Cerebellar cortex (tissue), 1 donor: ENCODE data around the gene HLA-DQB1.
A peak's percentile ranks its signal among the peaks of the same experiment; 100 is the strongest.
"Not testable (repeated sequence)": the region's sequence is repeated elsewhere in the genome, so short reads cannot be mapped to it uniquely, and the experiment has no call there.

Source experiments
- DNase-seq: peaks from one replicate; pipeline ENCODE4 v3.0.0-alpha.2; 2015; ENCODE audit warnings: low spot score

HLA-DQB1 gene

DNA sequence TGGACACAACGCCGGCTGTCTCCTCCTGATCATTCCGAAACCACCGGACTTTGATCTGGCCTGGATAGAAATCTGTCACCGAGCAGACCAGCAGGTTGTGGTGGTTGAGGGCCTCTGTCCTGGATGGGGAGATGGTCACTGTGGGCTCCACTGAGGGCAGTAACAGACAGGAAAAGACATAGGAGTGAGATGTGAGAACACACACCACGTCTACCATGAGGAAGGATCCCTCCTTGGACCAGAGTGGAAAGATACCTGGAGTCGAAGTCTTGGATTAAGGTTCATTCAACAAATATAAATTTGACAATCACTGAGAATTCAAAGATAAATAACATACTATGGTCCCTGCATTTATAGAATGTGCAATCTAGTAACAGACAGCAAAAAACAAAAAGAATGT, 4.4 kb downstream of the HLA-DQB1 start:
- DNase-seq, result no peak

DNA sequence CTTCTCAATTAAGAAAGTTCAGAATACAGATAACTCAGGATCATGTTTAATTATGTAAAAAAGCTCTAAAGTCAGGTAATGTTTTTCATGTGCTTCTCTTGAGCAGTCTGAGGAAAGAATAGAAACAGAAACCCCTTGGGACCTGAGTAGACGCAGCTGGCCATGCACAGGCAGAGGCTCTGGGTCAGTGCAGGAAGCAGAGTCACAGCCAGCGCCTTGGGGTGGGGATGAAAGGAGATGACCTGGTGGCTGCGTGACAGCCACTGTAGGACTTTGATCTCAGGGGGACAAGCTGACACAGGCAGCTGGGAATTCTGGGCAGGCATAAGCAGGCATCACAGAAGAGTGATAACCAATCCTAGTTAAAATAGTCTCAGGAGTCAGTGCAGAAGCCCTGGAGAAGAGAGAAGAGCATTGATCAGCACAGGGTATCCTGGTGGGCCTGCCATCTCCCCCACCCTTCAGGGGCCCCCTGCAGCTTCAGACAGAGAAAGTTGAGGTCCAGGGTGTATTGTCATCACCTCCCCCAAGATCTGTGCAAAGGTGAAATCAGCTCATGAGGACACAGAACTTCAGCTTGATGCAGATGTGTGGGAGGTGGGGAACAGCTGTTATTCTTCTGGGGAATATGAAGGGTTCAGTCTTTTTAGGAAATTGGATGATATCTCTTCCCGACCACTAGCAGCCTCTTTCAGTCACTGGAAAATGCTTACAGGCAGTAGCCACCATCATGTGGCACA, 6.4 kb downstream of the HLA-DQB1 start:
- DNase-seq, result no peak

DNA sequence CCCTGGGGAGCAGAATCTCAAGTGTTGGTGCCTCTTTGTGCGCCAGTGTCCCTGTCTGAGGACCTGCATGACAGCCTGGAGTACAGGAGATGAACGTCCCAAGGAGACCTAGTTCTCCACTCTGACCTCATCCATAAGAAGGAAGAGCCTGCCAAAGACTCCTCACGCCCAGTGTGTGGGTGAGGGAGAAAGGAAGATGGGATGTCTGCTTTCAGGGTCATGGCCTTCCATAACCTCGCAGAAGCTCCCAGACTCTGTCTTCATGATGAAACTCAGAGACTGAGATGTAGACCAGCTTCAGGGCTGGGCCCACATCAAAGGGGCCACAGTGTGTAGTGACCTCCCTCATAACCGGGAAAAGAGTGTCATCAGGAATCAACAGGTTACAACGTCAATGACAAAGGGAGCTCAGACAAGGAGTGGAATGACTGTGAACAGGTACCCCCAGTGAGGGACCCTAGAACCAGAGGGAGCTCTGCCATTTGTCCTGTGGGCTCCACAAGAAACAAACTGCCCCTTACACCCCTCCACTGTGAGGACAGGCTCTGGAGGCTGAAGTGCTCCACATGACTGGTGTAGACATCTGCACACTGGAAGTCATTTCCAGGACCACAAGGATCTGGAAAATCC, 8.1 kb downstream of the HLA-DQB1 start:
- DNase-seq, result no peak

DNA sequence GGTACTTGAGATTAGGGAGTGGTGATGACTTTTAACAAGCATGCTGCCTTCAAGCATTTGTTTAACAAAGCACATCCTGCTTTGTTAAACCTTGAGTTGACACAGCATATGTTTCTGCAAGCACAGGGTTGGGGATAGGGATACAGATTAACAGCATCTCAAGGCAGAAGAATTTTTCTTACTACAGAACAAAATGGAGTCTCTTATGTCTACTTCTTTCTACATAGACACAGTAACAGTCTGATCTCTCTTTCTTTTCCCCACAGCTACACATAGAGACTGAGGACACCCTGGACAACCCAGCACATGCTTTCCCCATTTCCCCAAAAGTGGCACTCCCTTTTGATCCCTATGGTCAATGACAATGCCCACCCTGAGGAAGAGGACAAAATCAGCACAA, 8.6 kb downstream of the HLA-DQB1 start:
- not testable (repeated sequence) for DNase-seq

DNA sequence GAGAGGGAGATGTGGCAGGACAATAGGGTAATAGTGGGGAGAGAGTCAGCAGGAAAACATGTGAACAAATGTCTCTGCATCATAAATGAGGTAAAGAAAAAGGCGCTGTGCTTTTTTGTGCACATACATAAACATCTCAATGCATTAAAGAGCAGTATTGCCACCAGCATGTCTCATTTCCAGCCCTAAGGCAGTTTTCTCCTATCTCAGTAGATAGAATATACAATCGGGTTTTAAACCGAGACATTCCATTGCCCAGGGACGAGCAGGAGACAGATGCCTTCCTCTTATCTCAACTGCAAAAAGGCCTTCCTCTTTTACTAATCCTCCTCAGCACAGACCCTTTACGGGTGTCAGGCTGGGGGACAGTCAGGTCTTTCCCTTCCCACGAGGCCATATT, 9.1 kb downstream of the HLA-DQB1 start:
- not testable (repeated sequence) for DNase-seq

DNA sequence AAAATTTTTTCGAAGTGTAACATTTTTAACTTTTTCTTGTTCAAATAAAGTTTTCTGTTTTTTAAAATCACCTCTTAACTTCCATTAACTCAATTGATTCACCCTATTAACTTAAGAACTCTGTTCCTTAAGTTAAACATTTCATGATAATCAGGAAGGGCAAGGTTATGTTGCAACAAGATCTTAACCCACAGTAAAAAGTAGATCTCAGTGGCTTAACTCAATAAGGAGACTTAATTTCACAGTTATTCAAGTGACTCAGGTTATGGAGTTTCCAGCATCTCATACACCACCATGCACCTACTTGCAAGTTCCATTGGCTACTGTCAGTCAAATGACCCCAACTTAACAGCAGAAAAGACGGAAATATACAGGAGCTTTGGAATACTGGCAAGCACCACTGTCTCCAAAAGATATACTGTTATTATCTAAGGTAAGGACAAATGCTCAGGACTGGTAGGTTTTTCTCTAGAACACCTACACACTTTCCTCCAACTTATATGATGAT, 11.2 kb downstream of the HLA-DQB1 start:
- DNase-seq, result no peak

DNA sequence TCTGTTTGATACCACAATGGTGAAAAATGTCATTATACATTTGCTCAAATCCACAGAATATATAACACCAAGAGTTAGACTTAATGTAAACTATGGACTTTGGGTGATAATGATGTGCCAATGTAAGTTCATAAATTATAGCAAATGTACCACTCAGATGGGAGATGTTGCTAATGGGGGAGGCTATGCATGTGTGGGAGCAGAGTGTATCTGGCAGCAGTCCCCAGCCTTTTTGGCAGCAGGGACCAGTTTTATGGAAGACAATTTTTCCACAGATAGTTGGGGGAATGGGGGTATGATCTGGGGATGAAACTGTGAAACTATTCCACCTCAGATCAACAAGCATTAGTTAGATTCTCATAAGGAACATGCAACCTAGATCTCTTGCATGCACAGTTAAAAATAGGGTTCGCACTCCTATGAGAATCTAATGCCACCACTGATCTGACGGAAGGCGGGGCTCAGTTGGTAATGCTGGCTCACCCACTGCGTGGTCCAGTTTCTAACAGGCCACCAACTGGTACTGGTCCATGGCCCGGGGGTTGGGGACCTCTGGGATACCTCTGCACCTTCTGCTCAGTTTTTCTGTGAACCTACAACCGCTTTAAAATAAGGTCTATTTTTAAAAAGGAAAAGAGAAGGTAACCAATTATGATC, 21.3 kb downstream of the HLA-DQB1 start:
- no peak for DNase-seq

DNA sequence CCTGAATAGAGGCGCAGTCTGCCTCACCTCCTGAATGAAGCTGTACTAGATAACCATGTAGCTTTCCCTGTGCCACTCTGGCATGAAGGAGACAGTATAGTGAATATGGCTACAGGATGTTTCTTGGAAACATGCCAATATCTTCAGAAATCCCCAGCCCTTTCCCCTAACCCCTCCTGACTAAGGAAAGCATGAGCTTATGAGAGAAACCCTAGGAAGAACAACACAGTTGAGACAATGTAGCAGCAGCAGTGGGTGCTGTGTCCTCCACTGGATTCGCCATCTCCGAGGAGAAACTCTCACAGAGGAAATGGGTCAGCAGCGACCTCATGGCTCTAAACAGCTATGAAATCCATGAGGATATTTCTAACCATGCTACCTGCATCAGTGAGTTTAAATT, 22.6 kb downstream of the HLA-DQB1 start:
- DNase-seq, result no peak

DNA sequence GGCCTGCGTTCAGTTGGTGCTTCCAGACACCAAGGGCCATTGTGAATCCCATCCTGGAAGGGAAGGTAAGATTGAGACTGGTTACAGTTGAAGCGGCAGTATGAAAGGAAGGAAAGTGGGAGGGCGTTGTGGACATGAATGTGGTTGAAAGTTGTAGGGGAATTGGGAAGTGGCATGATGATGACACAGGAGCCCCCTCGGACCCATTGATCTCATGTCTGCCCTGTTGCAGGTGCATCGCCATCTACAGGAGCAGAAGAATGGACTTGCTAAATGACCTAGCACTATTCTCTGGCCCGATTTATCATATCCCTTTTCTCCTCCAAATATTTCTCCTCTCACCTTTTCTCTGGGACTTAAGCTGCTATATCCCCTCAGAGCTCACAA, 23.7 kb downstream of the HLA-DQB1 start:
- DNase-seq, result no peak

DNA sequence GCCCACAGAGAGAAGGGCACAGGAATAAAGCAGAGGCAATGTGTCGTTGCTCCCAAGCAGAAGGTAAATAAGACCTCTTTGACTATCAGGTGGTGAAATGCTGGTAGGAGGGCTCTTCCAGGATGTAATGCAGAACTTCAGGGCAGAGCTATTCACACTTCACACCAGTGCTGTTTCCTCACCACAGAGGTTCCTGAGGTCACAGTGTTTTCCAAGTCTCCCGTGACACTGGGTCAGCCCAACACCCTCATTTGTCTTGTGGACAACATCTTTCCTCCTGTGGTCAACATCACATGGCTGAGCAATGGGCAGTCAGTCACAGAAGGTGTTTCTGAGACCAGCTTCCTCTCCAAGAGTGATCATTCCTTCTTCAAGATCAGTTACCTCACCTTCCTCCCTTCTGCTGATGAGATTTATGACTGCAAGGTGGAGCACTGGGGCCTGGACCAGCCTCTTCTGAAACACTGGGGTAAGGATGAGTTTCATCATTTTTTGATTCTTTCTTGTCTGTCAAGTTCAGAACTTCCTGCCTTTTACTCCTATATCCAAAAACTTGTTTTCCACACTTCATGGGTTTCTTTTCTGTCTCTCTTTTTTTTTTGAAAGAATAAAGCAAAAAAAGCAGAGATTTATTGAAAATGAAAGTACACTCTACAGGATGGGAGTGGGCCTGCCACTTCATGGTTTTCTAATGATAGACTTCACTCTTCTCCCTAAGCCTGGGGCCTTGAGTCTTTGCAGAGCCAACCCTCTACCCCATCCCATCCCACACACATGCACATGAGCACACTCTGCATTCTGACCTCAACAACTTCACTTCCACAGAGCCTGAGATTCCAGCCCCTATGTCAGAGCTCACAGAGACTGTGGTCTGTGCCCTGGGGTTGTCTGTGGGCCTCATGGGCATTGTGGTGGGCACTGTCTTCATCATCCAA, 24.4 kb downstream of the HLA-DQB1 start:
- not testable (repeated sequence) for DNase-seq

DNA sequence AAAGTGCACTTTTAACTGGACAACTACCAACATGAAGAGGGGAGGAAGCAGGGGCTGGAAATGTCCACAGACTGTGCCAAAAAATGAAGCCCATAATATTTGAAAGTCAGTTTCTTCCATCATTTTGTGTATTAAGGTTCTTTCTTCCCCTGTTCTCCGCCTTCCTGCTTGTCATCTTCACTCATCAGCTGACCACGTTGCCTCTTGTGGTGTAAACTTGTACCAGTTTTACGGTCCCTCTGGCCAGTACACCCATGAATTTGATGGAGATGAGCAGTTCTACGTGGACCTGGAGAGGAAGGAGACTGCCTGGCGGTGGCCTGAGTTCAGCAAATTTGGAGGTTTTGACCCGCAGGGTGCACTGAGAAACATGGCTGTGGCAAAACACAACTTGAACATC, 25.3 kb downstream of the HLA-DQB1 start:
- DNase-seq, result no peak

DNA sequence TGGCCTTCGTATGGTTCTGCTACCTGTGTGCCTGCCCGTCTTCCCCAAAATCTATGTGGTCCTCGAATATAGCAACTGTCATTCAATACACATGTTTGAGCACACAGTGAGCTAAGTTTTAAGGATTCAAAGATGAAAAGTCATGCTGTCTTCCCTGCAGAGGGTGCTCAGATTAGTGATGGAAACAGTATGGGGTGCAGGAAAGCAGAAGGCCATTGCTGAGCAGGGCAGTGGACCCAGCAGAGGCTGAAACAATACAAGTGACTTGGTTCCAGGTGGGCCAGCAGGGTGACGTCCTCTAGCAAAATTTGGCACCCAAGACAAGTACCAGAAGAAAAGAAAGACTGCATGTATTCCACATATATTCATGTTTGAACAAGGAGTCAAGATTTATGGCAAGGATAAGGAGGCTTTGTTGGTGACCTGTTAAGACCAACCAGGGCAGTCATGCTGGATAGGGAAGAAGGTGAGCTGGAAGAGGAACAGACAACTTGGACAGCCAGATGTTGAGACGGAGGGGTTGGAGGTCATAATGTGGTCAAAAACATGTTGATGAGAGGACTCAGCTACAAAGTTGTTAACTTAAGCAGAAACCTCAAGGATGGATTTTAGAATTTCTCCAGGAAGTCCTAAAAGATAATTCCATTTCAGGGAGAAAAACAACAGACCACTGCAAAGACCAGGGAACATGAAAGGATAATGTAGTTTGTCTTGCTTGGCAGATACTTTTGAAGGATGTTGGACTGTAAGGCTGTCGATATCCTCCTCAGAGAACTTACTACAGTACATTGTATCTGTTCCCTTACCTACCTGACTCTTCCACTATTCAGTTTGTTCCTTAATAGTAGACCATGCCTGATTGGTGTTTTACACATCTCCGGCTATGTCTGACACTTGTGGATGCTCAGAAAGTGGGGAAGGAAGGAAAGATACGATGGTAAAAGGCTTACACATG, 26.7 kb downstream of the HLA-DQB1 start:
- no peak for DNase-seq

DNA sequence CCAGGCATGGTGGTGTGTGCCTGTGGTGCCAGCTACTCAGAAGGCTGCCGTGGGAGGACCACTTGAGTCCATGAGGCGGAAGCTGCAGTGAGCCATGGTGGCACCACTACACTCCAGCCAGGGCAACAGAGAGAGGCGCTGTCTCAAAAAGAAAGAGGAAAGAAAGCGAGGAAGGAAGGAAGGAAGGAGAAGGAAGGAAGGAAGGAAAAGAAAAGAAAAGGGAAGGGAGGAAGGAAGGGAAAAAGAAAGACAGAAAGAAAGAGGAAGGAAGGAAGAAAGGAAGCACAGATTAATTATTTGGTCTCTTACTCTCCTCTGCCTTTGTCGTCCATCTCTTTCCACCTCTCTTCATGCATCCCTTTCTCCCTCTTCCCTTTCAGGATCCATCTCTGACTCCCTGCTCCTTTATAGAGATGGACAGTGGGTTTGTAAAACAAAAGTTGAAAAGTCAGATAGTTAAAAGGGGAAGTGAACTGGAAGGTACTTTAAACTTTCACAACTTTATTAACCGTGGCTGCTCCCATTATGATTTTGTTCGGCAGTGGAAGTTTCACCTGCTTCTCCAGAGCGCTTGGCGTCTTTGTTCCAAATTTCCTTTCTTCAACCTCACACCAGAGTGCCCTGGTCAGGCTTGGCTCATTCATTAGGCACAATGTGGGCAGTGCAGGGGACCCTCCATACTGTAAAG, 27.8 kb downstream of the HLA-DQB1 start:
- DNase-seq, result no peak

DNA sequence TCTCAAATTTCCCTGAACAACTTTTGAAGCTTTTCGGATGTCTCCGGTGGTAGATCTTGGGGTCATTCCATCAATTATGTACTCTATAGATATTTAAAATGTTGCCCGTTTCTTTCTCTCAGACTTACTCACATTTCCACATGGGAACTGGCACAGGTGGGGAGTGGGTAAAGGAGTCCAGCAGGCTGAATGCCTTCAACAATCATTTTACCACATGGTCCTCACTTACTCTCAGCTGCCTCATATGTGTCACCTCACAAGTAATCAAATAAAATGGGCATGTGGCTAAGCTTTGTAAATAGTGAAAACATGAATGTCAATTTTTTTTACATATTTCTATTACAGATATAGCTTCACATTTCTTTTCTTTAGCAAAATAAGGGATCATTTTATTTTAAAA, 28.6 kb downstream of the HLA-DQB1 start:
- DNase-seq, result no peak

DNA sequence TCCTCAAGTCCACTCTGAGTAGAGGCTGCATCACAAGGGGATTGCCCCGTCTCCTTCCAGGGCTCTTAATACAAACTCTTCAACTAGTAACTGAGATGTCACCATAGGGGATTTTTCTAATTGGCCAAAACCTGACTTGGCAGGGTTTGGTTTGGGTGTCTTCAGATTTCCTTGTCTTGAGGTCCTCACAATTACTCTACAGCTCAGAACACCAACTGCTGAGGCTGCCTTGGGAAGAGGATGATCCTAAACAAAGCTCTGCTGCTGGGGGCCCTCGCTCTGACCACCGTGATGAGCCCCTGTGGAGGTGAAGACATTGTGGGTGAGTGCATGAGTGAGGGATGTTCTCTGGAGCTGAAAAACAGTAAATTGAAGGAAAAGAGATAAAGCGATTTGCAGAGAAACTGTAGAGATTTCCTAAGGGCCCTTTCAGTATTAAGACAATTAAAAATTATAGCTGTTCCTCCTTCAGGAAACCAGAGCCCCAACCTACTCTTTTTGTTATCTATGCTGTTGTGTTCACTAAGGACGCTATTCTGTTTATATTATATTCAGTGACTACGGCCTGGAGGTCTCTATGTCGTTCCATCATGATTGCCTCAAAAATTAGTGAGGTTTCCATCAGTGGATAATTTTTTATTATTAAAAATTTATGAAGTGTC, 29.1 kb downstream of the HLA-DQB1 start, which contains the start of gene HLA-DQA1:
TSS of gene HLA-DQA1 (plus strand) at position 188 of the 662 bp plus-strand sequence. CDS start at position 241, 53 bp downstream.
- peak; percentile 7 for DNase-seq

DNA sequence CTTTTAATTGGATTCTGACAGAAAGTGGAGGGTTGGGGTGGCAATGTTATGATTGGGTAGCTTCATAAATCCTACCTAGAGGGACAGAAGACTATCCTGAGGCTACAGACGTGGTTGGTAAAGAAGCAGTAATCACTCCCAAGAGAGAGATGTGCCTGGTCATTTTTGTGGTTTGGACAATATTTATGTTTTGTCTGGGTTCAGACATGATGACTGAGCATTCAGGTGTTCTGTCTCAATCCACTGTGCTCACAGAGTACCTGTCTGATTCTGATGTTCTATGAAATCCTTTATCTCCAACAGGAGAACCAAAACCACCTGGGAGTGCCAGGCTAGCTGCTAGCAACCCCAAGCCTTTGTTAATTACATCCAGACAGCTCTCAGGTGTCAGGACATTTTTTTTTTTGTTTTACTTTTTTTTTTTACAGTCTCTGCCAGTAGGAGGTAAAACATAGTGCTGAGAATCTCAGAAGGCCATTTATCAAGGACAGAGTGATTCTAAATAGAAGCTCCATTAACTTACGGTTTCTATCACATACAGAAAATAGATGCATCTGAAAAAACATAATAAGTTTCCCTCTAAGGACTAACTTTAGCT, 30.8 kb downstream of the HLA-DQB1 start:
- DNase-seq, result no peak

DNA sequence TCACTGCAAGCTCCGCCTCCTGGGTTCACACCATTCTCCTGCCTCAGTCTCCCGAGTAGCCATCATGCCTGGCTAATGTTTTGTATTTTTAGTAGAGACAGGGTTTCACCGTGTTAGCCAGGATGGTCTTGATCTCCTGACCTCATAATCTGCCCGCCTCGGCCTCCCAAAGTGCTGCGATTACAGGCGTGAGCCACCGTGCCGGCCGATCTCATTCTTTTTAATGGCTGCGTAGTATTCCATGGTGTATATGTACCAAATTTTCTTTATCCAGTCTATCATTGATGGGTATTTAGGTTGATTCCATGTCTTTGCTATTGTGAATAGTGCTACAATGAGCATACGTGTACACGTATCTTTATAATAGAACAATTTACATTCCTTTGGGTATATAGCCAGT, 36.7 kb downstream of the HLA-DQB1 start:
- DNase-seq, result not testable (repeated sequence)

DNA sequence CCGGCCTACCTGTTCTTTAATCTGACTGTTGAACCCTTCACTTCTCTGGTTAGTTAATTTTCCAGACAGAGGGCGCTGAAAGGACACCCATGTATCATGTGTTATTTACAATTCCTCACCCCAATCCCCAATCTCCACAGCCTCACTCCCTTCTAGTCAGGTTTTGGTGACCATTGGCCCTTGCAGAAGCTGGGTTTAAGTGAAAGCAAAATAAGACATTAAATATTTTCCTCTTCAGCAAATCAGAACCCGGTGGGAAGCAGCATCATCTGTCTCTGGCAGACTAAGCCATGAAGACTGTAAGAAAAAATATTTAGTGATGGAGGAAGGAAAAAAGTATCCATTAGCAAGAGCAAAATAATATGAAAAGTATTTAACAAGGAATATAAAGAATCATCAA, 38.6 kb downstream of the HLA-DQB1 start:
- peak; percentile 5 for DNase-seq

DNA sequence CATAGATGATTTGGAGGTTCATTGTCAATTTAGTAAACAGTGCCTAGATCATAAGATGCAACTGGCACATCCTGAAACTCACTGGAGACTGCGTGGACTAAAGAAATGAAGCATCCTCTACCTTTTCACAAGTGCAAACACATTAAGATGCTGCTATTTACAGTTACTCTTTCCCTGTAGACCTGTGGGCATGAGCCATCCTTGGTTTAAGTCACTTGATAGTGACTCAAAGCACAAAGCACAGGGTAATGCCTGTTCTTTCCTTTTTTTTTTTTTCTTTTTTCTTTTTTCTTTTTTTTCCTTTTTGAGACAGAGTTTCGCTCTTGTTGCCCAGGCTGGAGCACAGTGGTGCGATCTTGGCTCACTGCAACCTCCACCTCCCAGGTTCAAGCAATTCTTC, 39.2 kb downstream of the HLA-DQB1 start:
- DNase-seq, result no peak
